ENCODE results near the gene GRAP2. TPM values are rescaled to one million over a fixed set of nuclear protein-coding genes. Genes with fewer than 3 reads are reported as not detected.

GRAP2 gene
- total and polyA plus RNA-seq, 2 of the 8 experiments (the other 6 are each of a cell fraction or from before 2014, with no cell fraction given): 0.08 TPM; not detected in 1

- H2BK5ac ChIP-seq (ENCODE audit: low read depth, low read length): no peak overlapping the region
- no peaks in the 10 kb centered on the region for H3K36me3 ChIP-seq (ENCODE audit: control insufficient read depth in 2 of 4, insufficient read depth in 4 of 4, low read length in 3 of 4)
- no peak overlapping the region for H2BK12ac ChIP-seq (ENCODE audit: low read depth, low read length)
- no peak overlapping the region for H2AFZ ChIP-seq (ENCODE audit: low read length)
- TF ChIP-seq KDM4A (IDR thresholded peaks at IDR 0.05; ENCODE audit: low read depth, low read length, severe bottlenecking): no peak
- no peak for TF ChIP-seq SP4 (IDR thresholded peaks at IDR 0.05; ENCODE audit: low read length)
- TF ChIP-seq FOSL1 (IDR thresholded peaks at IDR 0.05; ENCODE audit: insufficient read depth, low read depth, low read length): no peak
- TF ChIP-seq HDAC2 (IDR thresholded peaks at IDR 0.05; ENCODE audit: borderline replicate concordance in 1 of 2, low read depth in 2 of 2, low read length in 2 of 2): no peak
- no peak for TF ChIP-seq BACH1 (IDR thresholded peaks at IDR 0.05; ENCODE audit: low read length)
- no peak for TF ChIP-seq MAFK (IDR thresholded peaks at IDR 0.05; ENCODE audit: low read depth, low read length)
- no peak for TF ChIP-seq CTBP2 (IDR thresholded peaks at IDR 0.05; ENCODE audit: borderline replicate concordance, insufficient read depth, insufficient read length, low read length)
- TF ChIP-seq ATF2 (IDR thresholded peaks at IDR 0.05; ENCODE audit: low read length): no peak
- TF ChIP-seq RFX5 (IDR thresholded peaks at IDR 0.05; ENCODE audit: borderline replicate concordance, low read depth, low read length): no peak
- TF ChIP-seq HDAC6 (IDR thresholded peaks at IDR 0.05; ENCODE audit: low read depth, low read length): no peak
- TF ChIP-seq CBX5 (IDR thresholded peaks at IDR 0.05; ENCODE audit: low read depth, low read length): no peak
- no peak overlapping the region for H3K4me2 ChIP-seq (ENCODE audit: insufficient read depth in 1 of 2, low read depth in 2 of 2, low read length in 2 of 2)
- DNase-seq (ENCODE audit: low read depth in 1 of 2, low spot score in 2 of 2) (no peak), FAIRE-seq (no peak)
- H4K5ac ChIP-seq (ENCODE audit: insufficient read length, low read depth, low read length): no peak overlapping the region
- ChIA-PET CTCF (ENCODE audit: partially characterized antibody) (interaction anchor here (1.0 to 1.4 kb wide), 2 partner anchors 26 to 45 kb away, joined by 4 to 6 read pairs; no protein-coding TSS in a partner anchor), POLR2A (ENCODE audit: partially characterized antibody) (interaction anchor here (1.3 kb wide), 1 partner anchor 20 kb away, joined by 3 read pairs; no protein-coding TSS in a partner anchor)
- H2AK5ac ChIP-seq (ENCODE audit: low read depth, low read length): no peak overlapping the region
- H2BK15ac ChIP-seq (ENCODE audit: low read length): no peak overlapping the region
- H3K4me3 ChIP-seq (ENCODE audit: extremely low read depth in 1 of 4, insufficient read depth in 2 of 4, low read depth in 3 of 4, low read length in 4 of 4): no peak overlapping the region
- H3K4me1 ChIP-seq (replicated peaks in 1 of 4; ENCODE audit: control insufficient read depth in 3 of 4, insufficient read depth in 4 of 4, low read length in 3 of 4): no peaks in the 10 kb centered on the region
- no peak overlapping the region for H3K23ac ChIP-seq (ENCODE audit: insufficient read length)
- peaks cover 0 to 2% (median under 1%) of the 10 kb centered on the region in 4 experiments; a peak in 3 of 7 replicates for H3K27me3 ChIP-seq (replicated peaks in 1 of 4; ENCODE audit: control insufficient read depth in 3 of 4, extremely low read depth in 1 of 4, insufficient read depth in 3 of 4, low read length in 3 of 4)
- H2BK20ac ChIP-seq (ENCODE audit: low read length): no peak overlapping the region
- H4K8ac ChIP-seq (ENCODE audit: extremely low read depth, insufficient read depth, low read length): no peak overlapping the region
- H3K27ac ChIP-seq (ENCODE audit: low read depth, low read length): no peak overlapping the region
- no peaks in the 10 kb centered on the region for H3K23me2 ChIP-seq (ENCODE audit: low read depth, low read length)
- no peak overlapping the region for H3K56ac ChIP-seq (replicated peaks; ENCODE audit: insufficient read length, low read depth, low read length)
- H3K14ac ChIP-seq (ENCODE audit: insufficient read length): no peak overlapping the region
- H3K18ac ChIP-seq (ENCODE audit: extremely low read depth, low read length): no peak overlapping the region
- no peaks in the 10 kb centered on the region for H4K20me1 ChIP-seq (replicated peaks in 1 of 2; ENCODE audit: control insufficient read depth in 1 of 2, insufficient read depth in 2 of 2, low read length in 2 of 2)
- H3K4ac ChIP-seq (replicated peaks; ENCODE audit: insufficient read length, low read depth, low read length): no peak overlapping the region
- WGBS, 2 experiments (ENCODE audit: extremely low coverage in 1 of 2, insufficient coverage in 1 of 2, insufficient read length in 1 of 2, insufficient replicate concordance in 2 of 2, low coverage in 1 of 2, low lambda C conversion rate in 2 of 2, missing lambda C conversion rate in 1 of 2): 90% methylated on average over 6 of the region's 6 CpGs; no CpG with 5 or more reads in 1 of the 2 experiments
- no peak overlapping the region for H4K91ac ChIP-seq (replicated peaks; ENCODE audit: insufficient read length, low read length)
- H3K9me3 ChIP-seq (ENCODE audit: insufficient read depth in 2 of 2, low read depth in 1 of 2, low read length in 1 of 2): no peaks in the 10 kb centered on the region
- no peak overlapping the region for H3K9ac ChIP-seq (replicated peaks in 1 of 4; ENCODE audit: extremely low read depth in 1 of 4, low read depth in 3 of 4, low read length in 3 of 4)
- H3K79me1 ChIP-seq (ENCODE audit: low read depth, low read length): no peaks in the 10 kb centered on the region
- no peak overlapping the region for H2BK120ac ChIP-seq (replicated peaks; ENCODE audit: low read depth, low read length)
- no peaks in the 10 kb centered on the region for H3K79me2 ChIP-seq (ENCODE audit: control insufficient read depth in 1 of 2, insufficient read depth in 2 of 2, low read length in 2 of 2)
Observed at GRCh38 chr22:39979048-39979447, 78.2 kb downstream of the GRAP2 start.

Measured in H1 (cell line).